DMS114 treated with DMSO at 0.1 percent for 48 hours (cell line): ENCODE measurements around the gene ADSL.
"Not testable (repeated sequence)": the region's sequence is repeated elsewhere in the genome, so short reads cannot be mapped to it uniquely, and the experiment has no call there.

ENCODE experiments used
- DNase-seq: peaks from one replicate; lab custom pipeline; 2025; ENCODE audit not compliant: unreplicated experiment; lab: John Stamatoyannopoulos, UW

Gene ADSL

GRCh38 chr22:40346185-40347118, at the start of gene ADSL:
ADSL (plus strand) TSS chr22:40346500; CDS start chr22:40346559, 59 bp downstream.
- peak; percentile 76 for DNase-seq

DNA sequence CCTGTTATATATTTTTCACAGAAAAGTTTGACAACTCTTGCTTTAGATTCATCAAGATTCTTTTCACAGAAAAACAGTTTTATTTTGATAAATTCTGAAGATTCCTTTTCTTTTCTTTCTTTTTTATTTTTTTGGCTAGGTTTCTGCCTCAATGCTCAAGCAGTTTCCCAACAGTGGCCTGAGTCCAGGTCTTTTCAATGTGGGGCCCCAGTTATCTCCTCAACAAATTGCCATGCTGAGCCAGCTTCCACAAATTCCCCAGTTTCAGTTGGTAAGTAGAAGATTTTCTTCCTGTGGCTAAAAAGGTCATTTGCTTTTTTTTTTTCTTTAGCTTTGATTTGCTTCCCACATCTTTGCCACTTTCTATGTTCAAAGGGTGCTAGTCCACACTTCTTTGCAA, 46.0 kb upstream of the ADSL start:
- DNase-seq = no peak

- DNase-seq = no peak
Measured at GRCh38 chr22:40300884-40301672, 45.2 kb upstream of the ADSL start.

DNA sequence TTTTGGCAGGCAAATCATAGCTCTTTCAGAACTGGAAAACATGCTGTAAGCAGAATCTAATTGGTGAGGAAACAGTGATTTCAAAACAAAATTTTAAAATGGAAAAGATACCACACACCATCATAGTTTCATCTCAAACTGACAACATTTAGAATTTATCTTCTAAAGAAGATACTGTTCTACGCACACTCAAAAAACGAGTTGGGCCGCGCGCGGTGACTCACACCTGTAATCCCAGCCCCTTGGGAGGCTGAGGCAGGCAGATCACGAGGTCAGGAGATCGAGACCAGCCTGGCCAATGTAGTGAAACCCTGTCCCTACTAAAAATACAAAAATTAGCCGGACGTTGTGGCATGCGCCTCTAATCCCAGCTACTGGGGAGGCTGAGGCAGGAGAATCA, 44.2 kb upstream of the ADSL start:
- no peak for DNase-seq

DNA sequence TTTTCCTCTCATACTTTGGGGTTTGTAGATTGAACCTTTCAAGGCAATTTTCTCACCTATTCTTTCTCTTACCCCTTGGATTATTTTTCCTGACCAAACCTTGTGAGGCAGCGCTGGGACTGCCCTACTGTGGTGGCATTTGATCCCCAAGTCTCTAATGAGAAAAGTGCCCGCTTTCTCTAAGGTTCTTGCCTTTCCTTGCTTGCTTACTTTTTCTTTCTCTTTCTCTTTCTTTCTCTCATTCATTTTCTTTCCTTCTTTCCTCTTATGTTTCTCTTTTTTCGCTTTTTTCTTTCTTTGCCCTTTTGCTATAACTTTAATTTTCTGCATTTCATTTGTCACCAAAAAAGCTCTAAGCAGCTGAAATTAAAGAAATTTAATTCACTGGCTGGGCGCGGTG, 40.7 kb upstream of the ADSL start:
- no peak for DNase-seq

DNA sequence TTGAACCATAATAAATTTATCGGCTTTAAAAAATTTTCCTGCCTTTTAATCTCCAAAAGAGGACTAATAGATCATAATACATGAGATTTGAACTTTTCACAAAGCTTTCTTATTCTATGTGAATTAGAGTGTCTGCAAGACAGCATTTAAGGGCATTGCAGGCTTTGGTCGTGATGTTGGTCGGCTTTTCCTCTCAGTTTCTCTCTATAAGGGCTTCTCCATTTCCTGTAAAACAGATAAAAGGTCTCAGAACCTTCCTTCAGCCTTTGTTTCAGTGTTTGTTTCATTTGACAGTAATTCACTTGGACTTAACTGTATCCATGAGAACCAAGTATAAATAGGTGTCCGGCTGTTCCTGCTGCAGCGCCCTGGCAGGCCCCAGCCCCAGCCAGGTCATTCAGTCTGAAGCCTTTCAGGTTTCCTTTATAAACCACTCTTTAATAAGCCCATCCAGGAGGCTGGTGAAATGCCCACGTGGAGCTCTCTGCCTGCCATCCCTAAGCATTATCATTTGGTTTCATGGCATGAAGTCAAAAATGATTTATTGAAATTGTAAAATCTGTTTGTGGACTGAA, 37.2 kb upstream of the ADSL start:
- no peak for DNase-seq

DNA sequence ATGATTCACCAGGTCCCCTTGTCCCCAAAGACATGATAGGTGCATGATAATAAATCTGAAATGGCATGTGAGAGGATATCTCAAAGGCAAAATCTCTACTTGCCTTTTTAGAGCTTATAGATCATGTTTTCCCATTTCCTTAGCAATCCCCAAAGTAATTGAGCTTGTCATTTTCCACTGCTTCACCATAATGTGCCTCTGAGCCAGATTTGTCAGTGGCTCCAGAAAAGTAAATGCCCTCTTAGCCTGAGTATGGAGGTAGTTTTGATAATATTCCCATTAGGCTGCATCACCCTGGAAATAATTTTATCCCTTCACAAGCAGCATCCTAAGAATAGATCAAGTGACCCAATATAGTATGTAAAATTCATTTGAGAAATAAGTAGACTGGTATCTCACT, 36.7 kb upstream of the ADSL start:
- no peak for DNase-seq

- no peak for DNase-seq
Measured at GRCh38 chr22:40310081-40310767, 36.1 kb upstream of the ADSL start.

- no peak for DNase-seq
Measured at GRCh38 chr22:40310768-40311120, 35.6 kb upstream of the ADSL start.

GRCh38 chr22:40311646-40312045, 34.7 kb upstream of the ADSL start:
- DNase-seq = not testable (repeated sequence)

DNA sequence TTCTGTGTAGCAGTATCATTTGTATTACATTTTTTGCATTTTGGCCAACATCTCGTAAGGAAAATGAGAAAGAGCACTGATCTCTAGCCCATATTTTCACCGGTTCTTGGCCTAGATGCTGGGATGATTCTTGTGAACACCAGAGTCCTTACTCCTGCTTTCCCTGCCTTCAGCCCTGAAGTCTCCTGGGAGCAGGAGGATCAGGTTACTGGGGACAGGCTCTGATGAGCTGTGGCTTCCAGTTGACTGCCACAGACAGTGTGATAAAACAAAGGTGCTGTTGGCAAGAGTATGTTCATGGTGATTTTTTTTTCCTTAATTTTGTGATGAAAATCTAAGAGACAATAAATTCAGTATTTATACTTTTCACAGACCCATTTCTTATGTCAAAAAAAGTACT, 34.2 kb upstream of the ADSL start:
- DNase-seq = no peak

- DNase-seq = no peak
Measured at GRCh38 chr22:40313007-40313406, 33.3 kb upstream of the ADSL start.

DNA sequence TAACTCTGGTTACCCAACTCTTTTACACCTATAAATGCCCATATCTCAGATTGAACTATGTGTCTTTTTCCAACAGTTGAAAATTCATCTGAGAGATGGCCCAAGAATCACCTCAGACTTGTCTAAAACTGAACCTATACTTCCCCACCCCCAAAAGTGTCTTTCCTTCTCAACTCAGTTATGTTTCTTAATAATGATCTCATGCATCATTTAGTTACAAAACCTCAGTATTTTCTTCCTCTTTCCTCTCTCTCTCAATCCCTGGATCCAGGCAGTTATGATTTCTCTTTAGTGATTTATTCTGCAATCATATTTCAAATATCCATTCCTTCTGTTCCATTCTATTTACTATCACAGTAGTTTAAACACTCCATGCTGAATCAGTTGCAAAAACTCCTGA, 32.3 kb upstream of the ADSL start:
- DNase-seq = no peak

DNA sequence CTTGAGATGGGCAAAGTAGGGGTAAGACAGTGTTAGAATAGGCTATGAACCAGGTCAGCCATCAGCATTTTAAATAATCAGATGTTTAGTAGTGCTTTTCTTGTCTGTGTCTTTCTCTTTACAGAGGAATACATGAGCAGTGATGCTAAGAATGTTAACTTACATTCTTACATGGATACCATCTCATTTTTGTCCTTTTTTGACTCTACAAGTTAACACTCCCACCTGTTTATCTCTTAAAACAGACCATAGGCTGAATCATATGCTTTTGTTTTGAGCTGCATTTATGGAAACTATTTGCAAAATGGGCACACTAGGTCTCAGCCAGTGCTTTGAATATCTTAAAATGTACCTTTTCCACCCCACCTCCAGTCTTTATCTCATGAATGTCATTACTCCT, 25.6 kb upstream of the ADSL start:
- no peak for DNase-seq

- no peak for DNase-seq
Measured at GRCh38 chr22:40322021-40322420, 24.3 kb upstream of the ADSL start.

GRCh38 chr22:40322818-40323447, 23.4 kb upstream of the ADSL start:
- DNase-seq = no peak

- no peak for DNase-seq
Measured at GRCh38 chr22:40323681-40324171, 22.6 kb upstream of the ADSL start.

GRCh38 chr22:40324468-40325305, 21.6 kb upstream of the ADSL start:
- no peak for DNase-seq

DNA sequence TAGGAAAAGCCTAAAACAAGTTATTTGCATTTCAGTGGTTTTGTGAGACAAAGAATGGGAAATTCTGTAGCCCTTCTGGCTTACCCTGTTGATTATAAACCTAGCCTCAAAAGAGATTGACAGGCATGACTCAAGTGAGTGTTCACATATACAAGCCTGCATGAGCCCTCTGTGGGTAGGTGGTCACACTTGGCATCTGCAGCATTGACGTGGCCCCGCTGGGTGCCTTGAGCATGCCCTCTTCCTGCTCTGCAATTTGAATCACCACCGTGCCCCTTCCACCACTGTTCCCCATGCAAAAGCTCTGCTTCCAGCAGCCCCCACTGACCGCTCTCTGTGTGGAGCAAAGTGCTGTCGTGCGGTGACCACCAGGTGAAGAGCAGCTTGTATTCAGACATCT, 21.0 kb upstream of the ADSL start:
- DNase-seq = no peak
